A673 (cell line): Measurements from ENCODE around the gene IKZF2. TPM values are rescaled to one million over a fixed set of nuclear protein-coding genes. Genes with fewer than 3 reads are reported as not detected.

Source experiments
- BruUV-seq: library from RNA; stranded (reverse); fragments of 400-500 nt; replicated peaks from 2 replicates; lab custom pipeline; 2021; lab: Mats Ljungman, UMichigan
- CTCF ChIA-PET: fragments of 300-600 bp; sonication (Branson Sonifier 250); formaldehyde crosslinking; loops from one replicate; lab custom pipeline; 2022; ENCODE audit warnings: antibody characterized with exemption; lab: Charles Lee
- POLR2A ChIA-PET: fragments of 300-600 bp; sonication (Branson Sonifier 250); formaldehyde crosslinking; loops from one replicate; lab custom pipeline; 2022; ENCODE audit warnings: antibody characterized with exemption; ENCODE audit not compliant: low non-redundant PET; lab: Charles Lee
- DNase-seq: peaks from one replicate; pipeline ENCODE4 v3.0.0-alpha.2; 2015; ENCODE audit warnings: low spot score
- H3K27ac ChIP-seq: fragments of 200-600 bp; sonication (generic); 2 replicates; pipeline ENCODE4 v1.5.1; 2016; ENCODE audit warnings: mixed run types, low read depth, mild to moderate bottlenecking, mixed read lengths, antibody characterized with exemption, low read length; ENCODE audit not compliant: poor library complexity, severe bottlenecking
- H3K27me3 ChIP-seq: fragments of 200-600 bp; sonication (generic); replicated peaks from 2 replicates; pipeline ENCODE4 v1.6.1; 2017; ENCODE audit warnings: mixed run types, low read depth, mild to moderate bottlenecking, mixed read lengths, antibody characterized with exemption, low read length; ENCODE audit not compliant: insufficient read depth, poor library complexity
- H3K36me3 ChIP-seq: fragments of 200-600 bp; sonication (generic); 2 replicates; pipeline ENCODE4 v1.6.1; 2016; ENCODE audit warnings: mixed run types, mild to moderate bottlenecking, mixed read lengths, antibody characterized with exemption, low read length; ENCODE audit not compliant: insufficient read depth, poor library complexity, severe bottlenecking
- H3K4me1 ChIP-seq: fragments of 200-600 bp; sonication (generic); 2 replicates; pipeline ENCODE4 v1.6.1; 2017; ENCODE audit warnings: mixed run types, mild to moderate bottlenecking, mixed read lengths, antibody characterized with exemption, low read length; ENCODE audit not compliant: insufficient read depth, poor library complexity, severe bottlenecking
- H3K4me3 ChIP-seq: fragments of 200-600 bp; sonication (generic); 2 replicates; pipeline ENCODE4 v1.5.1; 2016; ENCODE audit warnings: low read depth, mixed run types, mild to moderate bottlenecking, mixed read lengths, low read length; ENCODE audit not compliant: poor library complexity, severe bottlenecking
- H3K9me3 ChIP-seq: fragments of 200-600 bp; sonication (generic); 2 replicates; pipeline ENCODE4 v1.6.1; 2016; ENCODE audit warnings: mixed run types, low read depth, mild to moderate bottlenecking, mixed read lengths, antibody characterized with exemption, low read length; ENCODE audit not compliant: poor library complexity, severe bottlenecking
- CTCF ChIP-seq: fragments of 300-800, 200-600 bp; sonication (generic); conservative IDR thresholded peaks from 2 replicates; pipeline ENCODE4 v1.5.1; 2017; ENCODE audit warnings: low read depth, mild to moderate bottlenecking, antibody characterized with exemption, low read length, moderate library complexity, mixed read lengths
- EZH2 ChIP-seq: fragments of 200-600 bp; sonication (generic); IDR thresholded peaks from 2 replicates; pipeline ENCODE4 v1.6.1; 2017; ENCODE audit warnings: borderline replicate concordance, low read depth, mild to moderate bottlenecking, mixed read lengths, antibody characterized with exemption, low read length; ENCODE audit not compliant: poor library complexity, severe bottlenecking
- intact Hi-C: fragments of 100-400 bp; cut with micrococcal nuclease; formaldehyde crosslinking; loops from one replicate; pipeline ENCODE4 v1.10.0; 2022; ENCODE audit not compliant: unreplicated experiment
- total RNA-seq: library from RNA; stranded (reverse); gene quantifications from 2 replicates; pipeline ENCODE4 v1.2.3, GENCODE V29; 2021

Gene IKZF2
- total RNA-seq, 1 experiment from 2014 or later = 68.6 TPM

DNA sequence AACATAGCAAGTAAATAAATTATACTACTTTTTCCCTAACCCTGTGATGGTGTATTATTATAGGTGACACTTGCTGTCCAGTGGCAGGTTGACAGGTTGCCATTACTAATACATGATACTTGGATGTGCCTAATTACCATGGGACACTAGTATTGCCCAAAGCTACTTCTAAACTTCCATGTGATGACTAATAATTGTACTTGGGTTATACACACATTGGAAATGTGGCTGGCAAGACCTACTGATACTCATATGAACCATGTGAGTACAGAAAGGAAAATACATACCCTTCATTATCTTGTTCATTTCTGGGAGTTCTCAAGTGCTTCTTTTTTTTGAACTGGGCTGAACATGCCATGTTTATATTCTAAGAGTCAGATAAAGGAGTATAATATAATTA, 156.4 kb downstream of the IKZF2 start:
- H3K9me3 ChIP-seq = no peaks in the 10 kb centered on the region
- ChIA-PET POLR2A (no interaction called here), CTCF (no interaction called here)
- intact Hi-C loops = no loop called here
- H3K27ac ChIP-seq = no peak overlapping the region
- H3K27me3 ChIP-seq = no peaks in the 10 kb centered on the region
- H3K36me3 ChIP-seq = no peaks in the 10 kb centered on the region
- DNase-seq = no peak
- TF ChIP-seq CTCF (no peak), EZH2 (no peak)
- BruUV-seq = no TSS peak
- no peaks in the 10 kb centered on the region for H3K4me1 ChIP-seq
- H3K4me3 ChIP-seq = no peak overlapping the region

GRCh38 chr2:212991120-212991519, 160.3 kb downstream of the IKZF2 start:
- Histone ChIP-seq H3K36me3 (peaks cover 9% of the 10 kb centered on the region), H3K9me3 (no peaks in the 10 kb centered on the region), H3K4me1 (no peaks in the 10 kb centered on the region), H3K27me3 (no peaks in the 10 kb centered on the region), H3K4me3 (no peak overlapping the region), H3K27ac (no peak overlapping the region)
- BruUV-seq = no TSS peak
- no peak for TF ChIP-seq EZH2
- TF ChIP-seq CTCF = no peak
- intact Hi-C loops = no loop called here
- DNase-seq = no peak
- ChIA-PET POLR2A (interaction anchor here (0.7 kb wide), 1 partner anchor 1293 kb away, joined by 4 read pairs; no protein-coding TSS in a partner anchor), CTCF (no interaction called here)

DNA sequence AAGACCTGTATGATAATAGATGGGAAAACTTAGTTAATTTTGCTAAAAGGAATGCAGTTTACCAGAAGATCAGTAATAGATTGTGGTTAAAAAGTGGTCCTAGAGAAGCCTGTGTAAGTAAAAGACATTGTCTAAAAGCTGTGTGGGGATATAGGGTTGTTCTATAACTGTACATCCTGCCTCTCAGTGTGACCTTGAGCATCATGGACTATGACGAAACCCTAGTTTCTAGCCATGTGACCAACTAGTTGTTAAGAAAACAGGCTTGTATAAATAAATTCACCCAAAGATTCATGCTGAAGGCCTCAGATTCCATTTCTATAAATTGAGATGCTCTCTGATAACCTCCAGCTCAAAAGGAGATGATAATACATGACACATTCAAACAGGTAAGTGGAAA, 160.7 kb downstream of the IKZF2 start:
- no peak overlapping the region for H3K4me3 ChIP-seq
- no peak for DNase-seq
- no peak overlapping the region for H3K27ac ChIP-seq
- H3K4me1 ChIP-seq = no peaks in the 10 kb centered on the region
- H3K27me3 ChIP-seq = no peaks in the 10 kb centered on the region
- TF ChIP-seq EZH2 (no peak), CTCF (no peak)
- CTCF ChIA-PET = no interaction called here
- POLR2A ChIA-PET = no interaction called here
- no peaks in the 10 kb centered on the region for H3K9me3 ChIP-seq
- H3K36me3 ChIP-seq = peaks cover 9% of the 10 kb centered on the region
- no TSS peak for BruUV-seq
- intact Hi-C loops = no loop called here
